Medulla oblongata (tissue), 1 donor: Measurements from ENCODE around the gene HELQ.

Experiments
- DNase-seq: peaks from one replicate; pipeline ENCODE4 v3.0.0-alpha.2; 2015; ENCODE audit errors: extremely low spot score

Gene HELQ

GRCh38 chr4:83369831-83370639 is 85.6 kb downstream of the HELQ start:
- peak; percentile 64 for DNase-seq

DNA sequence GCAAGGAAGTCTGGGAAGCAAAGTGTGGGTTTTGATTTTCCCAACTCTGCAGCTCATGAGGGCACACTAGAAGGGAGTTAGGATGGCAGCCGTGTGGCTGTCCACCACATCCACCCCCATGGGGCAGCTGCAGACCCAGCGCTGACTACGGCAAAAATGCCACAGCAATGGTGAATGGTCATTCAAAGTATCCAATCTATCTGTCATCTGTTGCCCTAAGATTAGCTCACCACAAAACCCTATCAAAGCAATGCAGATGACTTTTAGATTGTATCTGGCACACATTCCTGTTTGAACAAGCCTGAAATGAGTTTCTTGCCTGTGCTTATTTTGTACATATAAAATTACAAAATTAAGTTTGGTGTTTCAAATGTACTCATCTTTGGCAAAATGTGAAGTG is 91.3 kb downstream of the HELQ start:
- no peak for DNase-seq

DNA sequence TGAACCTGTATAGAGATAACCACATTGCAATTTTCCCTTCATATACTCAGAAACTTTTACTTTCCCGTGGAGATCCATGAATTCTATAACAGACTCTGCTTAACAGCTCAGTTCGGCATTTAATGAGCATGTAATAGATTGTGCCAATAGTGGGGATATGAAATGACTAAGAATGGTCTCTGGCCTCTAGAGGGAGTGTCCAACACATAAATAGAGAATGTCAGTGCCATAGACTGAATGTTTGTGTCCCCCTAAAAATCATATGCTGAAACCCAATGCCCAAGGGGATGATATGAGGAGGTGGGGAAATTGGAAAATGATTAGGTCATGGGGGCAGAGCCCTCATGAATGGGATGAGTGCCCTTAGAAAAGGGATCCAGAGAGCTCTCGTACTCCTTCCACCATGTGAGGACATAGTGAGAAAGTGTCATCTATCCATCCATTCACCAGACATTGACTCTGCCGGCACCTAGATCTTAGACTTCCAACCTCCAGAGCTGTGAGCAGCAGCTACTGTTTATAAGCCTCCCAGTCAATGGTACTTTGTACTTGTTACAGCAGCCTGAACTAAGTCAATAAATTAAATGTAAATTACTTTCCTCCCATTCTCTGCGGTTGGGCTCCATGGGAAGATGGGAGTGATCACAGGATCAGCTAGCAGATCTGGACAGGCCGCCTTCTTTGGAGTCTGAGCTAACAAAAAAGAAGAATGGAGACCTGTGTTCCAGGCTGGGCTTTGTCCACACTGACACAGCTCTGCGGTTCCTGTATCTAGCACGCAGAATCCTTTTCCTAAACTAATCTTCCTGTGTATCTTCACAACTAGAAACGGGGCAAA is 92.9 kb downstream of the HELQ start:
- DNase-seq: peak; percentile 7

DNA sequence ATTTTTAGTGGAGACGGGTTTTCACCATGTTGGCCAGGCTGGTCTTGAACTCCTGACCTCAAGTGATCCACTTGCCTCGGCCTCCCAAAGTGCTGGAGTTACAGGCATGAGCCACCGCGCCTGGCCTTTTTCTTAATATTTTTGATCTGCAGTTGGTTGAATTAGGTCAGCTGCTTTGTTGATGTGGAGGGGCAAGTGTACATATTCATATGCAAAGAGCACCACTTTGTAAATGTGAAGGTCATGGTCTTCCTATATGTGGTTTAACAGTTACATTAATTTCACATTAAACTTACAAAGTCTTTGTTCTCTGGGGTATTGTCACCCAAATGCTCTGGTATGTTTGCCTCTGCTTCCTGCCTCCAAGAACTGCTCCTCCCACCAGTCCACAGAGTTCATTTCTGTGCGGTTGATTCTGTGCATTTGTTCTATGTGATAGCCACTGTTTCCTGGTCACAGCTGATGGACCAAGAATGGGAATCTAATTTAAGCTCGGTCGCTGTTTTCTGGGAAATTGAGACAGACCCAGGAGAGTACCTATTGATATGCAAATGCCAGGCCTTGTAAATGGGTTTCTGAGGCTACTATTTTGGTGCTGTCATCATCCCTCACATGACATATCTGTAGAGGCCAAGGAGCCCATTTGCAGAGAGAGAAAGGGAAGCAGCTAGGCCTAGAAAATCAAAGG is 94.1 kb downstream of the HELQ start:
- DNase-seq: no peak

GRCh38 chr4:83360018-83360417 is 95.6 kb downstream of the HELQ start:
- no peak for DNase-seq

DNA sequence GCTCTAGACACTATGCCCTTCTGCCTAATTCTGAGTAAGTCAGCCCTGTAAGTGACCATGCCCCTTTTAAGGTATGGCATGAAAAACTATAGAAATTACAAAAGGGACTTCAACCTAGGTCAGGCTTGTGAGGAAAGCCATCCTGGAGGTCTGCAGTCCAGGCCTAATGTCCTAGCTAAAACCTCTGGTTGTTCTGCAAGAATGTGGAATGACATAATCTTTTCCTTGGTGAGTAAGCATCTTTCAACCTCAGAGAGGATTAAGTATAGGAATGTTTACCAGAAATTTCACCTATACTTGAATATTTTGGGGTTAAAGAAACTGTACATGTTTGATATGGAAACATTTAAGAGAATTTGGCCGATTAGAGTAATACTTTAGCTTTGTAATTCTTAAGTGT is 97.2 kb downstream of the HELQ start:
- no peak for DNase-seq
